ENCODE results near the gene PPFIA1.
"Not testable (repeated sequence)": the region's sequence is repeated elsewhere in the genome, so short reads cannot be mapped to it uniquely, and the experiment has no call there.

The PPFIA1 gene

DNA sequence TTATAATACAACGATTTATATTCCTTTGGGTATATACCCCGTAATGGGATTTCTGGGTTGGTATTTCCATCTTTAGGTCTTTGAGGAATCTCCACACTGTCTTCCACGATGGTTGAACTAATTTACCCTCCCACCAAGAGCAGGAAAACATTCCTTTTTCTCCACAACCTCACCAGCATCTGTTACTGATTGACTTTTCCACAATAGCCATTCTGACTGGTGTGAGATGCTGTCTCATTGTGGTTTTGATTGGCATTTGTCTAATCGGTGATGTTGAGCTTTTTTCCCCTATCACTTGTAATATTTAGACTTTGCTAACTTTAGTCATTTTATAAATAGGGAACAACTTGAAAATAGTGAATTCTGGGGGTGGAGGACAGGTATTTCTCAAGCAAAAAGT is 58.1 kb downstream of the PPFIA1 start:
- no peak for DNase-seq

GRCh38 chr11:70331320-70331843 is 60.9 kb downstream of the PPFIA1 start:
- DNase-seq: not testable (repeated sequence)

GRCh38 chr11:70331901-70332300 is 61.4 kb downstream of the PPFIA1 start:
- DNase-seq: no peak

DNA sequence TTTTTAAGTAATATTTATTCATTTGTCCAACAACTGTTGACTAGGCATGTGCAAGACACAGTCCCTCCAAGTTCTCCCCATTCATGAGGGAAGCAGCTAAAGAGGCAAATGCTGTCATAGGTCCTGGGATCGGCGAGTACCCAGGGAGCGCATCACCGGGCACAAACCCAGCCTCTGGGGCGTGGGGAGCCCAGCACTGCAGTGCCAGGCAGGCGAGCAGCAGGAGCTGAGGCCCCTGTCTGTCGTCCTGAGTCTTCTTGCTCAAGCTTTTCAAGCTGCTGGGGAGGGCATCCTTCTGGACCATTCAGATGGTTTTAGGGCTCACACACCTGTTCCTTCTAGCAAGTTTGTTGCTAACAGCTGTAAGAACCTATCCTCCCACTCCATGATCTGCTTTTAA is 62.1 kb downstream of the PPFIA1 start:
- no peak for DNase-seq

GRCh38 chr11:70333261-70333660 is 62.8 kb downstream of the PPFIA1 start:
- no peak for DNase-seq

- no peak for DNase-seq
Observed at GRCh38 chr11:70334351-70334995, 64.0 kb downstream of the PPFIA1 start.

DNA sequence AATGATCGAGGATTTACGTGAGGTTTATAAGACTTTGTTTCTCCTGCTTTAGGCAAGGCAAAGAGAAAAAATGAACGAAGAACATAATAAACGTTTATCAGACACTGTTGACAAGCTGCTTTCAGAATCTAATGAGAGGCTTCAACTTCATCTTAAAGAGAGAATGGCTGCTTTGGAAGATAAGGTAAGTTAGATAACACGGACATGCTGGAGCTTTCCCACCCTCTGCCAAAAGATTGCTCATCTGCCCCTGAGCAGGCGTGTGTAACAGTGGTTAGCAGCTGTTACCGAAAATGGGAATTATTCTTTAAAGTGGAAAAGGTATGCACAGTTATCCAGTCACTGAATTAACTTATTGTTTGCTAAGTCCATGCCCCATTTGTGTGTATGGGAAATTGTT is 65.0 kb downstream of the PPFIA1 start:
- no peak for DNase-seq

GRCh38 chr11:70338594-70338993 is 68.1 kb downstream of the PPFIA1 start:
- no peak for DNase-seq

GRCh38 chr11:70339066-70339465 is 68.6 kb downstream of the PPFIA1 start:
- DNase-seq: no peak

- DNase-seq: no peak
Observed at GRCh38 chr11:70341881-70342429, 71.5 kb downstream of the PPFIA1 start.

DNA sequence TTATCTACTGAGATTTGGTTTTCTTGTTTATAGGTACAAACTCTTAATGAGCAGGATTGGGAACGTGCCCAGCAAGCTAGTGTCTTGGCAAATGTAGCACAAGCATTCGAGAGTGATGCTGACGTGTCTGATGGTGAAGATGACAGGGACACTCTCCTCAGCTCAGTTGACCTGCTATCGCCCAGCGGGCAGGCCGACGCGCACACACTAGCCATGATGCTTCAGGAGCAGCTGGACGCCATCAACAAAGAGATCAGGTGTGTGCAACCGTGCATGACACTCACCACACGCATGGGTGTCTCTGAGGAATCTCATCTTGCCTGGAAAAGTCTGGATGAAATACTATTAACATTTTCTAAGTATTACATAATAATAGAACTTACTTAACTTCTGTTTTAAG is 73.1 kb downstream of the PPFIA1 start:
- no peak for DNase-seq

- no peak for DNase-seq
Observed at GRCh38 chr11:70348191-70348590, 77.7 kb downstream of the PPFIA1 start.

DNA sequence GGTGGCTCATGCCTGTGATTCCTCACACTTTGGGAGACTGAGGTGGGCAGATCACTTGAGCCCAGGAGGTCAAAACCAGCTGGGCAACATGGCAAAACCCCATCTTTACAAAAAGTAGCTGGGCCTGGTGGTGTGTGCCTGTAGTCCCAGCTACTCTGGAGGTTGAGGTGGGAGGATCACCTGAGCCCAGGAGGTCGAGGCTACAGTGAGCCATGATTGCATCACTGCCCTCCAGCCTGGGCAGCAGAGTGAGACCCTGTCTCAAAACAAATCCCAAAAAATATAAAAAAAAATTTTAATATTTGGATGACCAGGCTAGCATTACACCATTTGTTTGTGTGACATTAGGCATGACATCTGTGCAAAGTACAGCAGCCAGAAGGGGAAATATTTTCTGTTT is 78.1 kb downstream of the PPFIA1 start:
- DNase-seq: no peak

- no peak for DNase-seq
Observed at GRCh38 chr11:70351646-70352045, 81.2 kb downstream of the PPFIA1 start.

- DNase-seq: no peak
Observed at GRCh38 chr11:70352100-70352499, 81.6 kb downstream of the PPFIA1 start.

DNA sequence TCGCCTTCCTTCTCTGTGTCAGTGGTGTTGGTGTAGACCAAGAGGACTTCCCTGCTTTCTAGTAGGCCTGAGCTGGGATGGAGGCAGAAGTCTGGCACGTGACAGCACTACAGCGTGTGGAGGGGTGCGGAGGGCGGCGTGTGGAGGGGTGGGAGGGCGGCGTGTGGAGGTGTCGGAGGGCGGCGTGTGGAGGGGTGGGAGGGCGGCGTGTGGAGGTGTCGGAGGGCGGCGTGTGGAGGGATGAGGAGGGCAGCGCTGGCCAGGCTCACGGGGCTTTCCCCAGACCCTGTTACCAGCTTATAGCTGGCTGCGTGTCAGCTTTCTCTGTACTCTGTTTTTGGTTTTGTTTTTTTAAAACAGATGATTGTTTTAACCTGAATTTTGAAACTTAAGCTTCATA is 82.1 kb downstream of the PPFIA1 start:
- DNase-seq: no peak

DNA sequence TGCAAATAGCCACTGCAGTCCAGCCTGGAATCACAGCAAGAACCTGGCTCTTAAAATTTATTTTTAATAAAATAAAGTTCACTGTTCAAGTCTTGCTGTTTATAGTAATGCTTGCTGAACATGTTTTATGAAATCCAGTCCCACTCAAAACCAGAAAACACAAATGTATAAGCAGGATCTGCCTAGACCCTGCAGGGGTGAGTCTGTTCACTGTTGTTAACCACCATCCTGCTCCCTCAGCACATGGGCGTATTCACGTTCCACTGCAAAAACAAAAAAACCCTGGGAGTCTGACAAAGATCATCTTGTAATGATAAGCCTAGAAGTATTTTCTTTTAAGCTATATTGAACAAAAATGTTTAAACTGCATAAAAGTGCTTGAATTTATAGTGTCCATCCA is 82.8 kb downstream of the PPFIA1 start:
- DNase-seq: no peak

GRCh38 chr11:70353900-70354568 is 83.5 kb downstream of the PPFIA1 start:
- no peak for DNase-seq

DNA sequence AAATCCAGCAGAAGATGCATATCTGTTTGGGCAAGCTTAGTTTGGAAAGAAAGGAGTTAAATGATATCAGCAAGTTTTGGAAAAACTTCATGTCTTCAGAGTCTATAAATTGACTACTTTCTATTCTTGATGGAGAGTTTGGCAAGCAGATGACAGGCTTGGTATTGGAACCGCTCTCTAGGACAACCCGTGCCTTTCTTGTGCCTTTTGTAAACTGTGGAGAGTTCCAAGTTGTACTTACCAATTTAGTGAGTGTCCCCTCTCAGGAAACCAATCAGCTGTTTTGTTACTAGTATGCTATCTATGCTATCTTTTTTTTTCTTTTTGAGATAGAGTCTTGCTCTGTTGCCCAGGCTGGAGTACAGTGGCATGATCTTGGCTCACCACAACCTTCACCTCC is 84.1 kb downstream of the PPFIA1 start:
- DNase-seq: no peak

GRCh38 chr11:70358753-70359152 is 88.3 kb downstream of the PPFIA1 start:
- DNase-seq: no peak

- DNase-seq: no peak
Observed at GRCh38 chr11:70359451-70360205, 89.1 kb downstream of the PPFIA1 start.

DNA sequence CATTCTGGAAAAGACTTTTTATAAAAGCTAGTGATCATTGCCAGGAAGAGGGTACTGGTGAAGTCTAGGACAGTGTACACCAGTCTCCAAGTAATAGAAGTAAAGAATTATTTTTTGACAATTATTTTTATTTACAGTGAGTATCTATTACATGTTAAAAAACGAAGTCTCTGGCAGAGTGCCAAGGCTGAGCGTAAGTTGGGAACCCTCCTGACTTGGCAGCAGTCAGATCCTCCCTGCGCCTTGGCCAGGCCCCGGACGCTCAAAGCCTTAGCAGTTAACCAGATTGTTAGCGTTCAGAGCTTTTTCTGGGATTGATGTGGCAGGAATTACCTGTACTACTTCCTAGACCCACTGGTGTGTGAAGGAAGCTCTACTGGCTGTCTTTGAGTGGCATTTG is 89.7 kb downstream of the PPFIA1 start:
- DNase-seq: no peak

GRCh38 chr11:70364178-70364577 is 93.7 kb downstream of the PPFIA1 start:
- DNase-seq: no peak
